HG02970 (cell line): Measurements from ENCODE around the gene TSFM.

Experiments
- ATAC-seq: cut with Tn5 transposase; IDR thresholded peaks from one replicate; pipeline ENCODE4 v1.9.1; 2021; ENCODE audit warnings: mild to moderate bottlenecking, moderate library complexity, moderate number of reproducible peaks; ENCODE audit not compliant: unreplicated experiment, low FRiP score

Gene TSFM

DNA sequence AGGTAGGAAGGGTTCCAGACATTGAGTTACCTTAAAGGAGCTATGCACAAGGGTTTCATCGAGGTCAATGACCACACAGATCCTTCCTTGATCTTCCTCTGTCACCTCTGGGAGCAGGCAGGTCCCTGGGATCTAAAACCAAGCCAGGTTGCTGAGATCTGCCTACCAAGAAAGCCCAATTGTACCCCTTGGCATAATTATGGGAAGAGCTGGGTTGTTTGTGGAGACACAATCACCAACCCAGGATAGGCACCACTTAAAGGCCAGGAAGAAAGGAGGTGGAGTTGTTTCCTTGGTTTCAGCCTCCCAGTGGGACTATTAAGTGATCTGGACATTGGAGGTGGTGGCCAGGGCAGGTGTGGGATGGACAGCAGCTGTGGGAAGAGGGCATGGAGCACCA, 44.4 kb downstream of the TSFM start:
- ATAC-seq = no peak

DNA sequence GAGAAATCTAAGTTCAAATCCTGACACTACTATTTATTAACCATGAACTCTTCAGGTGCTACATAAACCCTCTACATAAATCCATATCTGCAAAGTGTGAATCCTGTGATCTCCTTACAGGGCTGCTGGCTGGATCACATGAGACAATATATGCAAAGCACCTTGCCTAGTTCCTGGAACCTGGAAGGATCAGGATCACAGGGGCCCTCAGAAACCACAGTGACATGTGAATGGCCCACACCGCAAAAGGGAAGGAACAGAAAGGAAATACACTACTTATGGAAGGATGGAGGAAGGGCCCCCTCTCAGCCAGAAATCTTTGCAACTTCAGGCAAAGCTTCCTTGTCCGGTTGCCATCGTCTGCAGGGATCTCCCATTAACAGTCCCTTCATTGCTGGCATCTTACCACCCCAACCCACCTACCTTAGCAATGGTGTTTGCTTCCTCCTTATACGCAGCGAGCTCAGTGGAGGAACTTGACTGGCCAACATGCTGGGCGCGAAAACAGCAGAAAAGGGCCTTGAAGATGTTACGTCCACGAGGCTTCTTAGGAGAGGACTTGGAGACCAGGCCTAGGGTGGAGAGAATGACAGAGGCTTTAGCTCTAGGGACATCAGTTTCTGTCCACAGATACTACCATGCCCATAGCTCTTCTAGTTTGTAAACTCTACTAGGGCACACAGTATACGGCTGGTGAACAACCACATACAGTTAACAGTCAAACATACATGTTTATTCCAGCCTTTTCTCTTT, 46.6 kb downstream of the TSFM start:
- ATAC-seq = no peak

DNA sequence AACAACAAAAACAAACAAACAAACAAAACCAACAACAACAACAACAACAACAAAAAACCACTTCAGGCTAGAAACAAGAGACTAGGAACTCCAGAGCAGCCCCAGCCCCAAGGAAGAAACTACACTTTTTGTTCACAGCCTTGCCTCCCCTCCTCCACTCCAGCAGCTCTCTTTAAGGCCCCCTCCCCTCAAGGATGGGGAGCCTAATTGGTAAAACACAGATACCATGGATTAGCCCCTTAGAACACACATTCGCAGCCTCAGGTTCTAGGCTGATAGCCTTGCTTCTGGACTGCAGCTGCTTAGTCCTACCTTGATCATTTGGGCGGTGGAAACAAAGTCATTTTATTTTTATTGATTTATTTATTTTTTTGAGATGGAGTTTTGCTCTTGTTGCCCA, 47.8 kb downstream of the TSFM start:
- ATAC-seq = no peak

DNA sequence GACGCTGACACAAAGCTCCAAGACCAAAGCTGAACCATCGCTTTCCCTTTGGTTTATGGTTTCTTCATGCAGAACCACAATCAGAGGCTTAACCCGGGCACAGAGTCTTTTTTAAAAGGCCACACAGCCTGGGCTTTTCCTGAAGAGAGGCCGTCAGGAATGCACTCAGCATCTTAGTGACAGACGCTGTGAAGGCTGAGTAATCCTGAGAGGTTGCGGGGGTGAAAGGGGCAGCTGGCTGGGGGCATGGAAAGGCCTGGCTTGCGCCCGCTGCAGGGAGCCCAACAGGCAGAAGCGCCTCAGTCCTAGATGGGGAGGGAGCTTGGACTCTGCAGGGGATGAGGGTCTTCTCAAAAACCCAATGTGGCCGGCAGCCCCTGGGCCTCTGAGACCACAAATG, 50.4 kb downstream of the TSFM start:
- ATAC-seq = no peak

DNA sequence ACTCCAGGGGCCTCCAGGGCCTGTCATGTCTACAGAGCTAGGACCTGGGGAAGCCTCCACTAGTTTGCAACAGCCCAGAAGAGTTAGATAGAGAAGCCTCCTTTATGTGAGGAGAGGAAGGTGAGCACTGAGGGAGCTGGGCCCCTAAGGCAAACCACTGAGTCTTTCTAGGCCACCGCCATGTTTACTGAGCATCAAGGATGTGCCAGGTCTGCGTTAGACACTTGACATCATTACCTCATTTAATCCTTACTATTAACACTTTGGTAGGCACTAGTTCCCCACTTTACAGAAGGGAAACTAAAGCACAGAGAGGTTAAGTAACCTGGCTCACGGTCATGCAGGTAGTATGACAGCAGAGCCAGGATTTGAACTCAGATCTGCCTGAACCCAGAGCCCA, 51.1 kb downstream of the TSFM start:
- no peak for ATAC-seq

DNA sequence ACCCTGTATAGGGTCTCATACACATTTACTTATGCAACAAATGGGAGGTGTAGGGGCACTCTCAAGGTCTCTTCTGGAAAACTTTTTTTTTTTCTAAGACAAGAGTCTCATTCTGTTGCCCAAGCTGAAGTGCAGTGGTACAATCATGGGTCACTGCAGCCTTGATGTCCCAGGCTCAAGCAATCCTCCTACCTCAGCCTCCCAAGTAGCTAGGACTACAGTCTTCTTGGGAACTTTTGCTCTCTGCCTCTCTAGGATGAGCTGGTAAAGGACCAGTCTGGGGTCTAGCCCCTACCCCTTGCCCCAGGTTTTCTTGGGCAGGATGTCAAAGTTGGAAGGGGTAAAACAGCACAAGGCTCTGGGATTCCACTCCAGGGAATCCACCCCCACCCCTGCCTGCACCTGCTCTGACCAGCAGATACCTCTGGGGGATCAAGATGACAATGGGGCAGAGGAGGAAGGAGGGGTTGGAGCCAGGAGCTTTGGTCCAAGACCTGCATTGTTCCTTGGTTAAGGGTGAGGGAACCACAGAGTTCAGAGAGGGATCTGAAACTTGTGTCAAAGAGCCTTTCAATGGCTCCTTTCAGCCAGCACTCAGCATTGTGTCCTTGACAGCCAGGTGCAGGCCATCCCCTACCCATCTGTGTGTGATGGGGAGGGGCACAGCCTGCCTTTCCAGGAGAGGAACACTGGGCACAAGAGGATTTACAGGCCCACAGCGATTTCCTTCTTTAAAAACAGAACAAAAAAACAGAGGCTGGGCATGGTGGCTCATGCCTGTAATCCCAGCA, 51.7 kb downstream of the TSFM start:
- no peak for ATAC-seq

DNA sequence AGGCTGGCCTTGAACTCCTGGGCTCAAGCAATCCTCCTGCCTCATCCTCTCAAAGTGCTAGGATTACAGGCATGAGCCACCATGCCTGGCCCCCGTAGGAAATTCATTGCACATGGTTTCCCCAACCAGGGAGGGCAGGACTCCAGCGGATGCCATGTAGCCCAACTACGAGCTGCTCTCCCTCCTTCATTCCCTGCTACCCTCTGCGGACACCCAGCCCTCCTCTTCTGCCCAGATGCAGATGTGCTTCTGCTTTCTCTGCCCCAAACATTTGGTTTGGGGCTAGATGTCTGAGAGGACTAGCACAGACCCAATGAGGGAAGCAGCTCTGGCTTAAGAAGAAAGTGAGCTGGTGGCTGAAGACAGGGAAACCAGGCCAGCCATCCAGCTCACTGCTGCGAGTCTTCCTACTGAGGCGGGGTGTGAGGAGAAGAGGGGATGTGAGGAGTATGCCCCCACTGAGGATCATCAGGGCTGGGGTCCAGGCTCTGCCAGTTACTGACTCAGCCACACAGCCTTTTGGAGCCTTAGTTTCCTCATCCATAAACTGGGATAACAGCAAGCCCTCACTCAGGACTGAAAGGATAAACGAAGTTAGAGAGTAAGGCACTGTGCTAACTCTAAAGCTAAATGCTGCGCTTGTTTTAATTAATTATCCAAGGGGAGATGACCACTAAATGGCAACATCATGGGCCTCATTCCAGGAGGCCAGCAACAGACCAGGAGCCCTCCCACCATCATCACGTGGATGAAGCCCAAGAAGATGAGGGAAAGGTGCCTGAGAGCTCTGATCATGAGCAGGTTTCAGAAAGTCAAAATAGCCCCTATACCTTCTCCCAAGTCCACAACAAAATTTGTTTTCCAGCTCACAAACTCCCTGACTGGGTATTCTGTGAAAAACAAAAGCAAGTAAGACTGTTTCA, 53.0 kb downstream of the TSFM start:
- ATAC-seq = no peak

DNA sequence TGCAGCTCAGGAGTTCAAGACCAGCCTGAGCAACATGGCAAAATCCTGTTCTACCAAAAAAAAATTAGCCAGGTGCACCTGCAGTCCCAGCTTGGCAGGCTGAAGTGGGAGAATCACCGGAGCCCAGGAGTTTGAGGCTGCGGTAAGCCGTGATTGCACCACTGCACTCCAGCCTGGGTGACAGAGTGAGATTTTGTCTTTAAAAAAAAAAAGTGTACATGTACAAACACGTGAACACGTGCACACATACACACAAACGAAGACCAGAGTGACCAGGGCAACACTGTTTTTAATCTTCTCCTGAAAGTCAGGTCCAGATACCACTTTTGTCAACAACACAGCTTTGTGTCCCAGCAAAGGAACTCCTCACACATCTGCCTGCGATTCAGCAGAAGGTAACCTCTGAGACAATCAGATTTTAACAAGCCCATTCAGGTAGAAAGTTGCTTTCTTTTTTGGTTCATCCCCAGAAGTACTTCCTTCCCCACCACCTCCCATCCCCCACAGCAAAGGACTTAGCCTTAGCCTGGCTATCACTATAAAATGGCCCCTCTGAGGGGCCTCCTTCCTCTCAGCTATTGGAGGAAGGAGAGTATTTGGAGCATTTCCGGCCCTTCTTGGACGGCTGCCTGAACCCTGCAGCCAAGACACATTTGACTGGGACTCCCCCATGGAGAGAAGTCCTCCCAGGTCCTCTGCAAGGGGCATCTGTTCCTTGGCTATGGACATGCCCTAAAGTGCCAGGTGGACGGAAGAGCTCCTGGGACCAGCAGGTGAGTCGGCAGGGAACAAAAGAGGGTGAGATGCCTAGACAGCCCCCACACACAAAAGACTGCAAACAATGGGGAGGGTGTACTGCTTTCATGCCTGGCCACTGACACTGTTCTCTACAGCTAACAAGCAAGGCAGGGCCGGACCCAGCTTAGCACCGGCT, 54.1 kb downstream of the TSFM start:
- peak; percentile 37 for ATAC-seq

DNA sequence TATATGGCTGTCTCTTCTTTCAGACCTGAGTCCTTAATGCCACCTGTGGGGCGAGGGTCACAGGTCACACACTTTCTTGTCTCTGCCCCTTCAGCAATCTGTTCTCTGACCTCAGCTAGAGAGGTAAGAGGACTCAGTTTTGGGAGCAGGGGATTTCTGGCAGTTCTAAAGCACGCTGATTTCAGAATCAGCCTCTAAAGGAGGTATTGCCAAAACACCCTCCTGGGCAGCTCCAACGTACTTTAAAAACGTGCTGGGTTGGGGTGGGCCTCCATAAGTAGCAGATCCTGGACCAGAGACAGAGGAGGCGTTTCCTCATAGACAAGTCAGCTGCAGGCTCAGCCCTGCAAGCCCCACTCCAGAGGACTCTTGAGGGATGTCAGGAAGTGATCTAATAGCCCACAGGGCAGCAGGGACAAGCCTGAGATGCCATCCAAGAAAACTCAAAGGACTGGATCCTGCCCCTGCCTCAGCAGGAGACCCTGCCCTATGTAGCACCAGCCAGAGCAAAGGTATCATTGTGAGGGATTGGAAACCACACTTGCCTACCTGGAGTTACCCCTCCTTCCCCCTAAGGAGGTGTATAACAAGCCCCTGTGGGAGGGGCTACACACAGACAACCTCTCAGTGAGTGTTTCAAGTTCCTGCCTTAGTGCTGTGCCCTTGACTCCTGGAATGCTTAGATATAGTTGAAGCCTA, 55.4 kb downstream of the TSFM start:
- no peak for ATAC-seq

DNA sequence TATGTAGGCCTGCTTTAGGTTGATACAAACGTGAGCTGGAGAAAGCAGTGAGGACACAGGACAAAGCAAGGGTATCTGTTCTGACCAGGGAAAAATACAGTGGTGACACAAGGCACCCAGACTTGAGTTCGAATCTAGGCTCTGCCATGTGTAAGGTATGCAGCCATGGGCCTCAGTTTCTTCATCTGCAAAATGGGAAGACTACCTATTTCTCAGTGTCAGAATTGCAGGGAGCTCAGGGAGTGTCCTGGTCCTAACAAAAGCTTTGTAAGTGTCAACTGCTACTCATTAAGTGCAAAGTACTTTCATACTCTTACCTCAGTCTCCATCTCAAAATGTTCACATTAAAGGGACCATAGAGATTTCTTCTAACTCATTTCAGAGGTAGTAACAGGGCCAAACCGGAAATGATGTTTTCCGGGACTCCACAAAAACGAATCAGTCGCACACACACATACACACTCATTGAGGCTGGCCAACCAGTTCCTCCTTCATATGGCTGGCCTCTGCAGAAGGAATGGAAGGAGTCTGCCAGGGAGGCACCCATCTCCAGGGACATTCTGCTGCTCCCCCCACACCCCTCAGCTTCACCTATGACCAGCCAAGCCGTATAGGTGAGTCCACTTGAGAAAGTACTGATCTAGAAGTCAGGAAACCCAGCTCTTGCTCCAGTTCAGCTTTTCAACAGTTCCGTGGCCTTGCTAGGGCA, 56.2 kb downstream of the TSFM start:
- no peak for ATAC-seq

DNA sequence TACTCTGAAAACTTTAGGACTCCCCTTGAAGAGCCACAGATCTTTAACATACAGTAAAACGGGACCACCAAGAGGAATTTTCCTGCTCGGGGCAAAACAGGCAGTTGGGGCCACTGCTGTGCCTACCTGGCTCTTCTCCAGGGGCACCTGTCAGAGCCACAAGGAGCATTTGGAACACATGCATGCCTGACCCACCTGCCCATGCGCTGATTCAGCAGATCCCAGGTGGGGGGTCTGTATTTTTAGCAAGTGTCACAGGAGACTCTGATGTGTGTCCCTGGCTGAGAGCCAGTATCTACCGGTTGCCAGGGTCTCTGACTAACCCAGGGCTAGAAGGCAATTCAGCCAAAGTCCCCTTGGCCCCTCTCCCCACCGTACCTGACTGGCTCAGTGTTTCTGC, 57.4 kb downstream of the TSFM start:
- no peak for ATAC-seq

DNA sequence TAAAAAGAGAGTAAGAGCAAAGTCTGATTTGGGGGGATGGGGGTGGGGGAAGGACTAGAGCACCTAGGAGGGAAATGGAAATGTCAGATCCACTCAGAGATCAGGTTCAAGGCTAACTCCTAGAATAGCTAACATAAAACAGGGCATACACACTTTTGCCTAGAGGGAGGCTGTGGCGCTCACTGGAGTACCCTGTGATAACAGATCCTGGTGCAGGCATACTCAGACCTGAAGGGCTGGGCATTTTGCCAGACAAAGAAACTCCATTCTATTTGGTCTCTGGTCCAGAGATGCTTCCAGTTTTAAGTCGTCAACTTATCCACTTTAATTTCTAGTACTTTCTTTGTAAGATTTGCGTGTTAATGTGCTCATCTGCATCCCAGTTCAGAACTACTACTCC, 58.1 kb downstream of the TSFM start:
- ATAC-seq = no peak

DNA sequence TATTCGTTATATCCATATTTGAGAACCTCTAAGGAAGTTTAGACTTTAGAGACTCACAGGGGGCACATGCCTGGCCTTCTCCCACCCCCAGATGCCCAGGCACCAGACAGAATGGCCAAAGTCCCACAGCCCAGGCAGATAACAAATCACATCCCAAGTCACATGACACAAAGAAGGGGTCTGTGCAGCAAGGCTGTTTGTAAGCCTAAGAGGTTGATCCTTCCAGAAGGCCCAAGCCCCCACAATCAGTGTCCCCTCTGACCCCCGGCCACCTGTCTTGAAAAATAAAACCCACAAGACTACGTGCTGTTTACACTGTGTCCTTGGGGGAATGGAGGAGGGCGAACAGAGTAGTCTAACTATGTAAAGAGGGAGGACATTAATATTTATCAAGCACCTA, 58.9 kb downstream of the TSFM start:
- no peak for ATAC-seq

DNA sequence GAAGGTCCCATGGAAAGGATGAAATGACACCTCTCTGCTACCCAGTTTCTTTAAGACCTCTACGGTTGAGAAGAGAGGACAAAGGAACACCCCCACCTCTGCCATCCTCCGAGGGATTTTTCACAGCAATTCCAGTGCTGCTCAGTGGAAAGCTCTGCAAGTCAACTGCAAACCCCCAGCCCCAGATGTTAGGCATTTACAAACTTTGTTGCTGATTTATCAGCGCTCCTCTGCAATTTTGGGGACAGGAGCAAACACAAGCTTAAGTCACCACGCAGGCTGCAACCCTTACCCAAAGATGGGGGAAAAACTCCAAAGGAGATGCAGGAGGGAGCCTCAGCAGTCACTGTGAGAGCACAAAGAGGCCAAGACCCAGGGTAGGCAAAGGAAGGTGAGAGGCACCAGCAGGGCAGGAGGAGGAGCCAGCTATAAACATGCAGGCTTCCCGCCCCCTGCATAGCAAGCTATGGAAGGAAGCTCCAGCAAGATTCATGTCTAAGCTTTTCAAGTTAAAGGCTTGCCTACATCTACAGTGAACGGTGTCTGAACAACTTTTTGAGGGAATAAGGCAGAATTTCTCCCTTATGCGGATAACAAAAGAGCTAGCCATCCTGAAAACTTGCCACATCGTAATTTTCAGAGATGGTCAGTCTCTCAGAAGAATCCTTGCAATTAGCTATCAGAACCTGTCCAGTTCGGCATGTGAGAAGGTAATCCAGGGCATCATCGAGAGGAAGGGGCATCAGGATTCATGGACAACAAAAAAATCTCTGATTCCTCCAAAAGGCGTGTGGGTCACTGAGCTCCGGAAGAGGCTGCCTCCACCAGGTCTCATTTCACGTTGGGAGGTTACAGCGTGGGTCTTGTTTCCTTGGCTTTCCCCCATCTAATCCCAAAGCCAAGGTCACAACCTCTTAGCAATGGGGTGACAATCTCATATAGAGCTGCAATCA, 60.0 kb downstream of the TSFM start:
- no peak for ATAC-seq

DNA sequence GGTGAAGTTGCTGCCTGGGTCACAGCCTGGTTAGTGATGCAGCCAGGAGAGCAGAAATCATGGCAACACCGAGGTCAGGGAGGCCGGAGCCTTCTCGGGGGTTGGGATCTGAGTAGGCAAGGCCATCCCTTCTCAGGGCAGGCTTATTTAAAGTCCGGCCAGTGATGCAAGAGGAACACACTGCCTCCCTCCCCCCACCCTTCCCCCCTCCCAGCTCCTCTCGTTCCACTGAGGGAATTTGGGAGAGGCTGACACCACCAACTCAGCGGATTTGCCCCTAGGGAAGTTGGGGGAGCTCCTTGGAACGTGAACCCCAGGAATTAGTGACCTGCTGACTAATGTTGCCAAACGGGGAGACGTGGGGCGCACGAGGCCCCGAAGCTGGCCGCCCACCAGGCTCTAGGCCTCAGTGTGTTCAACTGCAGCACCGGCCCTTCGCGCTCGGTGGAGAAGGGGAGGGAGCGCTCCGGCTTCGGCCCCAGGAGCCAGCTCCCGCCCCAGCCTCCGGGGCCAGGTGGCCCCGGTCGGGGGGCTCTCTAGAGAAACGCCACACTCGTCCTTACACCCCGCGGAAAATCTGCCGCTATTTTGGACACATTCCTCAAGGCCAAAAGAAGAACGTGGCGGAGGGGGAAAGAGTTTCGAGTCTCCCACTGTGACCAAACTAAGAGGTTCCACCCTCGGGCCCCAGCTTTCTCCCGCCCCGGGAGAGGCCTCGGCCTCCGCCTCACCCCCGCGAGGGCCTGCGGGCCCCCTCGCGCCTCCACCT, 62.3 kb downstream of the TSFM start:
- no peak for ATAC-seq

DNA sequence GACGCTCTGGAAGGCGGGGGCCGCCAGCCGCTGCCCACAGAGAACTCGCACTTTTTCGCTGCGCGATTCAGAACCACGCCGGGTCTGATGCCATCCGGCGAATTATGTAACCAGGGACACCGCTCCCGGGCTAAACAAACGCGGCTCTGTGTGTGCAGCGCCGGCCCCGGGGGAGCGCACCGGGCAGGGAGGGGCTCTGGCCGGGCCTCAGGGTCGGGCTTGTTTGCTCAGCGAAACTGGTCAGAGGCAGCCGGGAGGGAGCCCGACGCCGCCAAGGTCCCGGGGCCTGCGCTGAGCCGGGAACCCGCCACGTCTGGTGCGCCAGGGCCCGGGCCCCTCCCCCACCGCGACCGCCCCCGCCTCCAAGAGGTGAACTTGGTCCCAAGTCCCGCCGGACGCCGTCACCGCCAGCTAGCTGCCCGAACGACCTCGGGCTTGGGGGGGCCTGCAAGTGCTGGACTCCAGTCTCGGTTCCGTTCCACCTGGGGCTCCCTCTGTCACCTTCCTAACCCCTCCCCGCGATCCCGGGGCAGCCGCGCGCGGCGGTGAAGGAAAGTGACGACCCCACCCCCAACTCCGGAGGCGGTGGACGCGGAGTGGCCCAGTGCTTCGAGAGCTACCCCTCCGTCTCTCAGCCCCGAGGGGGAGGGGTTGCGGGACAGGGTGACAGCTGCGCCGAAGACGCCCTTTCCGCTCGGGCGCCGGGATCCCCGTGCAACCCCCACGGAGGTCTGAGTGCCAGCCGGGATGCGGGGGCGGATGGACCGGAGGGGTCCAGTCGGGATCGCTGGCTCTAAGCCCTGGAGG, 63.1 kb downstream of the TSFM start:
- peak; percentile 31 for ATAC-seq
